Stimulated activated CD4-positive, alpha-beta T cell treated with anti-CD3 and anti-CD28 coated beads, Interleukin-1b, Interleukin-23, amount 100 ng/mL, for 24 hours (primary cell): Measurements from ENCODE around the gene COPS6.

Experiments
- DNase-seq, 4 experiments: peaks; one replicate each; pipeline ENCODE4 v3.0.0-alpha.2; 2020; ENCODE audit warnings: low read depth in 4 of 4, low spot score in 1 of 4

COPS6 gene

DNA sequence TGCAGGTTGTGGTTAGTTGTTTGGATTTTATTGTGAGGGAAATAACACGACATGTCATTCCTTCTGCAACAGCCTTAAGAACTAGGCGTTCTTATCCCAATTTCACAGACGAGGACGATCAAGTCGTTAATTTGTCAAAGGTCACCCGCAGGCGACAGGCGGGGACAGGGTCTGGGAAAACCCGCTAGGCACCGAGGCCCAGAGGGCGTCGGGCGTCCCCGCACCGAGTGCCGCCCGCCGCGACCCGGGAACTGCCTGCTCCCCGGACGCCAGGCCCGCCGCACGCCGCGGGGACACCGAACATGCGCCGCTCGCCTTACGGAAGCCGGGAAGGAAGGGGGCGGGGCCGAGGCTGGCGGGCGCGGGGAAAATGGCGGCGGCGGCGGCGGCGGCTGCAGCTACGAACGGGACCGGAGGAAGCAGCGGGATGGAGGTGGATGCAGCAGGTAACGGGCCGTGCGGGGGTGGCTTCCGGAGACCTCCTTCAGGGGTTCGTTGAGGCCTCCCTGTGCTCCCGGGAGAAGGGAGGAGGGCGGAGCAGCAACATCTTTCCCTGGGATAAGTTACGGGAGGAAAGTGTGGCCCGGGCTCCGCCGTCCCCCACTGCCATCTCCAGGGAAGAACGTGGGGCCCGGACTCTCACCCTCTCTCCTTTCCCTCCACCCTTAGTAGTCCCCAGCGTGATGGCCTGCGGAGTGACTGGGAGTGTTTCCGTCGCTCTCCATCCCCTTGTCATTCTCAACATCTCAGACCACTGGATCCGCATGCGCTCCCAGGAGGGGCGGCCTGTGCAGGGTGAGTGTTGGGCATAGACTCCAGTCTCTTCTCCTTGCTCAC, at the start of gene COPS6:
COPS6 (plus strand) TSS at position 349 of the 837 bp plus-strand sequence; CDS start at position 371, 22 bp downstream.
- DNase-seq = peak; percentile 82 to 88 (median 84)

DNA sequence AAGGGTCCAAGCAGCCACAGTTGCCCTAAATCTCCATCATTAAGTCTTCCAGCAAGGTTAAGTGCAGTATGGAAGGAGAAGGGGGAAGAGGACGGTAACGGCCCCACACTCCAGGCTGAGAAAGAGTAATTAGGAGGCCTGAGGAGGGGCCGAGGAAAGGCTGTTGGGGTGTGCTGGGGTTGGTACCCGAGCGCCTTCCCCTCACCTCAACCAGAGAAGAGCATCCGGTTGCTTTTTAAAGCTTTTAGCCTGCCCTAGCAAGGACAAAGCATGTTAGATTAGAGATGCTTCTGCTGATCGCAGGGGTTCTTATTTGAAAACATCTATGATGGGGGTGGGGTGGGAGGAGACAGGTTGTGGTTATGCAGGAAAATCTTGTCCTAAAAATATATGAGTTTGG, 48.2 kb upstream of the COPS6 start:
- no peak for DNase-seq

DNA sequence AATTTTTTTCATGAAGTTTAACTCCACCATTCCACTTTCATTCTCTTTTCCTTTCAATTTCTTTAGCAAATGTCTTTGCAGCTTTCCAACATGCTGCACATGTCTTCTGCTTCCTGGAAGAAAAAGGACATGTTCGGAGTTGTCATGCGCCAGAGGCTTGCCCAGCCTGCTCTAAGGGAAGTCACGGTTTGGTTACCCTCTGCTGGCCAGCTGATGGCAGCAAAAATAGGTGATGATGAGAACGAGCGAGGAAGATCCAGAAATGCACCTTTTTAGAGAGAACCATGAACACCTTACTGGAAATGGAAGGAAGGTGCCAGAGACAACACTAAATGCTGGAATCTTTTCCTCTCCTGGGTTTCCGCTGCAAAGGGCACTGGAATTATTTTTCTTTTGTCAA, 44.1 kb upstream of the COPS6 start:
- DNase-seq = no peak

DNA sequence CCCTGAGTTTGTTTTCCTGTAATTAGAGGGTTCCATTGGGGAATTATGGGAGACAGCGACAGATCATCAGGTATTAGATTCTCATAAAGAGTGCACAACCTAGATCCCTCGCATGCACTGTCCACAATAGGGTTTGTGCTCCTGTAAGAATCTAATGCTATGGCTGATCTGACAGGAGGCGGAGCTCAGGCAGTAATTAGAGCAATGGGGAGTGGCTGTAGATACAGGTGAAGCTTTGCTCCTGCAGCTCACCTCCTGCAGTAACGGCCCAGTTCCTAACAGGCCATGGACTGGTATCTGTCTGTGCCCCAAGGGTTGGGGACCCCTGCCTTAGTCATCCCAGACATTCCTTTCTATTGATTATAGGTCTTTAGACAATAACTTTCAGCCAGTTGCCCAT, 40.1 kb upstream of the COPS6 start:
- DNase-seq = no peak

DNA sequence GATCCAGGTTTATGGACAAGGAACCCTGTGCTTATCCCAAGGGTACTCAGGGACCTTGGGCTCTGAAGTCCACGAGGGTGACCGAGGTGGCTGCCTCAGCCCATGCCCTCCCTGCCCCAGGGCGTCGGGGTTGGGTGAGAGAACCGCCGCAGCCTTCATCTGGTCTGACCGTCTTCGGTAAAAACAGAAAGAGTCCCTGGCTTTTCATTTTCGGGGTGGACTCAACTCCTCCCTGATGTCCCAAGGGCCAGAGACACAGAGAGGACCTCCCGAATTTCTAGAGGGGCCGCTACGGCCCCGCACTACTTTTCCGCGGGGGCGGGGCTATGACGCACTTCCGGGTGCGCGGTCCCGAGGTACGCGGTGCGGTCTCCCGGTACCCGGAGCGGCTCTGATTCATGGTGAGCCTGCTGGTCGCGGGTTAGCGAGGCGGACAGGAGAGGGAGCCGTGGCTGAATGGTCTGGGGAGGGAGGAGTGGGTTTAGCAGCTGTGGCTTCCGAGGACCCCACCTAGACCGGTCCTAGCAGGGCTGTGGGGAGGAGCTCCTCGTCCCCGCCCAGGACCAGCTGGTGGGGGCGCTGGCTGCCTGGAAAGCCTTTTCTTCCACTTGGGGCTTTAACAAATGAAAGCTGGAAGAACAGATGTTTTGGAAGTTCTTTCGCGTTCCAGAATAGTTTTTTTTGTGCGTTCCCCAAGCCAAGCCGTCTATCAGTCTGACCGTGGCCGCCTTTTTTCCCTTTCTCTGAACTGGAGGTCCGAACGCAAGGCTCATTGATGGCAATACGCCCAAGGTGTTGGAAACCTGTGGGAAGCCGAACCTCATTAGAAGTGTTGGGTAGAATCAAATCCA, 39.1 kb upstream of the COPS6 start, which contains the start of gene ZSCAN21:
ZSCAN21 (plus strand) TSS at position 334 of the 851 bp plus-strand sequence. CDS start 7,233 bp downstream, outside the sequence.
- DNase-seq = peak; percentile 64 to 75 (median 72)

DNA sequence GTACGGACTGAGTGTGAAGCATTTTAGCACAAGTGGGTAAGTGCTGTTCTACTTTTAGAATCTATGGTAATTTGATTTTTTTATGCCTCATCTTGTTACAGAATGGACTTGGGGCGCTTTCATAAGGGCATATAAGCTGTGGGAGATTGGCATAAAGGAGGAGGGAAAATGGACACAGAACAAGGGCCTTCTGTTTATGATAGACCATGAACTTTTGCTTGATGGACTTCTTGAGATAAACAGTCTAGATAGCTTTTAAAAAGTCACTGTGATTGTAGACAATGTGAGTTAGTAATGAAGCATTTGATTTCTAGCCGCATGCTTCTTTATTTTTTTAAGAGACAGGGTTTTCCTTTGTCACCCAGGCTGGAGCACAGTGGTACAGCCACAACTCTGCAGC, 37.2 kb upstream of the COPS6 start:
- DNase-seq = no peak

DNA sequence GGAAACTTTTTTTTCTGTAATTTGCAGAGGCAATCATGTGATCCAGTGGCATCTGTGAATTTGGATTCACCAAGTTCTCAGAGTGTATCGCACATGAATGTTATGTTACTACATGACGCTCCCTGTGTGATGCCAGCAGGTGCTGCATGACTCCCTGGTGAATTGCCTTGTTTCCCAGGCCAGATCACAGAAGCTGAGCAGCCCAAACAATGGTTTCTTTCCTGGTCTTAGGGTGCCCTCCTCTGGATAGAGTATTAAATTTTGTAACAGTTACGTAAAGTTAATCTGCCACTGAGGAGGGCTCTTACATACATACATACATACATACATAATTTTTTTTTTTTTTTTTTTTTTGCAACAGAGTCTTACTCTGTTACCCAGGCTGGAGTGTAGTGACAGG, 35.6 kb upstream of the COPS6 start:
- DNase-seq = no peak

DNA sequence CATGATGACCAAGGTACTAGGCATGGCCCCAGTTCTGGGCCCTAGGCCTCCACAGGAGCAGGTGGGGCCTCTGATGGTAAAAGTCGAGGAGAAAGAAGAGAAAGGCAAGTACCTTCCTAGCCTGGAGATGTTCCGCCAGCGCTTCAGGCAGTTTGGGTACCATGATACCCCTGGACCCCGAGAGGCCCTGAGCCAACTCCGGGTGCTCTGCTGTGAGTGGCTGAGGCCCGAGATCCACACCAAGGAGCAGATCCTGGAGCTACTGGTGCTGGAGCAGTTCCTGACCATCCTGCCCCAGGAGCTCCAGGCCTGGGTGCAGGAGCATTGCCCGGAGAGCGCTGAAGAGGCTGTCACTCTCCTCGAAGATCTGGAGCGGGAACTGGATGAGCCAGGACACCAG, 31.8 kb upstream of the COPS6 start:
- DNase-seq = no peak

DNA sequence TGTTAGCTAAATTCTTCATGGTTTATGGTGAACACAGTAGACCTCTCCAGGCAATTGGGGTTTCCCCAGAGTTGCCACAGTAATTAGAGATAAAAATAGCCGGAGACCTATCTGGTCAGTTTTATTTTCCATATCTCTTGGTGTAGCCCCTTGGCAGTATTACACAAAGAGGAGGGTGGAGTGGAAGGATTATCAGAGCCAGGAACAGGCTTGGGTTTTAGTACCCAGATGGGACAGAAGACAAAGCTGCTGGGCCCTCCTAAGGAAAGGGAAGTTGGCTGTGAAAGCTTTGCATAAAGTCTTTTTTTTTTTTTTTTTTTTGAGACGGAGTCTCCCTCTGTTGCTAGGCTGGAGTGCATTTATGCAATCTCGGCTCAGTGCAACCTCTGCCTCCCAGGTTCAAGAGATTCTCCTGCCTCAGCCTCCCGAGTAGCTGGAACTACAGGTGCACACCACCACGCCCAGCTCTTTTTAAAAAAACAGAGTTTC, 29.5 kb upstream of the COPS6 start:
- DNase-seq = no peak

DNA sequence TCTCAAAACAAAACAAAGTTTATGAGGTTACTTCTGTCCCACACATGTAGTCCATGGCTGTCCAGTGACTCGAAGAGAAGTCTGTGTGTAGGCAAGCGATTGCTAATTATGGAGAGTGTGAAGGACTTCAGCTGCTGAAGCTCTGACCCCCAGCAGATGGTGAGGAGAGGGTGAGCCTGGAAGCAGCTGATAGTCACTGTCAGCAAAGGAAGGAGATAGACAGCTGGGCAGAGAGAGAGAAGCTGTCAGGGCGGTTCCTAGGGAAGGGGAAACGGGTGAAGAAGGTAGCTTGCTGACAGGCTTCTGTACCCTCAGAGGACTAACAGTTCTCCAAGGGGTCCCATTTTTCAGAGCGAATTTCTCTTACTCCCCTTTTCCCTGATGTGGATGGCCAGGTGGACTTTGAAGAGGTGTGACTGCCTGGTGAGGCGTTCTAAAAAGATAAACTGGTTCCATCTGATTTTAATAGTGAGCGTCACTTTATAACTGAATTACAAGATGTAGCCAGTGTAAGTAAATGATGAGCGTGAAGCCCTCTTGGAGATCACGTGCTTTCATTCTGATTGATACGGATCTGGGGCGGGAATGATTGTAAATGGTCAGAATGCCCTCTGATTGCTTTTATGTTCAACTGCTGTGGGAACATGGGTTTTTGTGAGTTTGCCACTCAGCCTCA, 27.1 kb upstream of the COPS6 start:
- DNase-seq = no peak

DNA sequence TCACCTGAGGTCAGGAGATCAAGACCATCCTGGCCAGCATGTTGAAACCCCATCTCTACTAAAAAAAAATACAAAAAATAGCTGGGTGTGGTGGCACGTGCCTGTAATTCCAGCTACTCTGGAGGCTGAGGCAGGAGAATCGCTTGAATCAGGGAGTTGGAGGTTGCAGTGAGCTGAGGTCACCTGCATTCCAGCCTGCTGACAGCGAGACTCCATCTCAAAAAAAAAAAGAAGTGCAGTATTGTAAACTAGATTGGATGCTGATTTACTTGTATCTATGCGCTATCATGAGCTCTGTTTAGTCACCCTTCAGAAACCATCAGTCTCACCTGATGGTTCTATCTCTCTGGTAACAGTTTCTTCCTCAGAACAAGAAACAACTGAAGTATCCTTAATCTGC, 25.4 kb upstream of the COPS6 start:
- DNase-seq = no peak

DNA sequence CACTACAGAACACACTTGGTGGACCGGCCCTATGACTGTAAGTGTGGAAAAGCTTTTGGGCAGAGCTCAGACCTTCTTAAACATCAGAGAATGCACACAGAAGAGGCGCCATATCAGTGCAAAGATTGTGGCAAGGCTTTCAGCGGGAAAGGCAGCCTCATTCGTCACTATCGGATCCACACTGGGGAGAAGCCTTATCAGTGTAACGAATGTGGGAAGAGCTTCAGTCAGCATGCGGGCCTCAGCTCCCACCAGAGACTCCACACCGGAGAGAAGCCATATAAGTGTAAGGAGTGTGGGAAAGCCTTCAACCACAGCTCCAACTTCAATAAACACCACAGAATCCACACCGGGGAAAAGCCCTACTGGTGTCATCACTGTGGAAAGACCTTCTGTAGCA, 24.6 kb upstream of the COPS6 start:
- DNase-seq = no peak

DNA sequence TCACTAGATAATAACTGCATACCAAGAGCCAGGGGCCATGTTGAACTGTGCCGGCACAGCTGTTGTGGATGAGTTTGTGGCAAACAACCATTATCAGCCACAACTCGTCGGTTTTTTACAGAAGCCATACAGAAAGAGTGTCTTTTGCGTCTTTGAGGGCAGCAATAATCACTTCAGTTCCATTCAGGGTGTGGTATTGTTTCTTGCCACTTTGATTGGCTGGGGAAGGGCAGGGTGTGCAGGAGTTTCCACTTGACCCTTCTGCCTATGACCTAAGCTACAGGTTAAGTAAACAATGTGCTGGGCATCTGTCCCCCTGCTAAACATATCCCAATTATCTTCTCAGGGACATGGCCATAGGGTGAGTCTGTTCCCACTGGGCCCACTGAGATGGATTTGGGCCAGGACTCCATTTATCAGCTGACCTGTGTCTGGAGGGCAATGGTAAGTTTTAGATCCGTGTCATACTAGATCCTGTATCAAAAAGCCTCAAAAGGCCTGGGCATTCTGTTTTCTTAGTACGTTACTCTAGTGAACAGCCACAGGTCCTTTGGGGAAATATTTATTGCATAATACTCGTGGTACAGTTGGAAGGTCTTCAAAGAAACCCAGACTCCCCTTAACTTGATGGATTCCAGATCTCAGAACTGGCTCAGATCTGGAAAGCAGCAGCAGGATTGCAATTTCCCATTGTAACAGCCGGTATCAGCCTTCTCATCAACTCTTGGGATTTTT, 23.1 kb upstream of the COPS6 start:
- DNase-seq = no peak

DNA sequence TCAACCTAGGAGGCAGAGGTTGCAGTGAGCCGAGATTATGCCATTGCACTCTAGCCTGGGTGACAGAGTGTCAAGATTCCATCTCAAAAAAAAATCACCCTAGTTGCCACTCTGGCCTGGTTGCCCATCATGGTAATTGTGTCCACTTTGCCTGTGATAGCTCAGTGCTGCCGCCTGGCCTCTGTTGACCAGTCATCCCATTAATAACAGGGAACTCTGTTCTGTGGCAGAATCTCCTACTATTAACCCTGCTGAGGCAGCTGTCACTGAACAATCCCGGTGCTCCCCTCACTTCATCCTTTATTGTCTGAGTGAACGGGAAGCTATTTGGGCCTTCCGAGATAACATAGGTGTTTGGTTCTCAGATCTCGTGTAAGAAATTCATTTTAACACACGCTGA, 21.8 kb upstream of the COPS6 start:
- no peak for DNase-seq

DNA sequence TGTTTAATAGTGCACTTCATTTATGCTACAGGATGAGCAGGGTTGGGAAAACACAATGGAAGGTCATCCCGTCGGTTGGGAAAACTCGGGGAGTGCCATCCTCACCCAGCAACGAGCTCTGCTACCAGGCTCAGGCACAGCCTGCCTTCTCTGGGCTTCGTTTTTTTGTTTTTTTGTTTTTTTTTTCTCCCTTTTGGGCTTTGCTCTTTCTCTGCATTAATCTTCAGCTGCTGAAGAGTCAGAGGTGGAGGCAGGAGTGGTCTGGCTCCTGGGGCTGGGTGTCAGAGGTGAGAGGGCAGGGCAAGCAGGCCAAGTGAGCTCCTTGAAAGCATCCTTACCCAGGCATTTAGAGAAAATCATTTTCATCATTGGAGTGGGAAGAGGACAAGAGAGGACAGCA, 18.8 kb upstream of the COPS6 start:
- DNase-seq = no peak

DNA sequence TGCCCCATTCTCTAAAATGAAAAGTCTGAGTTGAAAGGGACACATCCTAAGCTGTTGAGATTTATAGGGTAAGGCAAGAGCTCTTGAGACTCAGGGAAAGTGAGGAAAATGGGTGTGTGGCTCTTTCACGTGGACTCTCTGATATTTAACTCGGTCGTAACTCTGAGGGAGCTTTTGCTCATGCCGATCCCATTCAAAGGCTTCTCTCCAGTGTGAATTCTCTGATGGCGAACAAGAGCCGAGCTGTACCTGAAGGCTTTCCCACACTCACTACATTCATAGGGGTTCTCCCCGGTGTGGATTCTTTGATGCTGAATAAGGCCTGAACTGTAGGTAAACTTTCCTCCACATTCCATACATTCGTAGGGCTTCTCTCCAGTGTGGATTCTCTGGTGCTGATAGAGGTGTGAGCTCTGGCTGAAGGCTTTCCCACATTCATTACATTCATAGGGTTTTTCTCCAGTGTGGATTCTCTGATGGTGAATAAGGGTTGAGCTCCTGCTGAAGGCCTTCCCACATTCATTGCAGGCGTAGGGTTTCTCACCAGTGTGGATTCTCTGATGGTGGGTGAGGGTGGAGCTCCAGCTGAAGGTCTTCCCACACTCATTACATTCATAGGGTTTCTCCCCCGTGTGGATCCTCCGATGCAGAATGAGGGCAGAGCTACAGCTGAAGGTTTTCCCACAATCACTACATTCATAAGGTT, 17.6 kb upstream of the COPS6 start:
- no peak for DNase-seq

DNA sequence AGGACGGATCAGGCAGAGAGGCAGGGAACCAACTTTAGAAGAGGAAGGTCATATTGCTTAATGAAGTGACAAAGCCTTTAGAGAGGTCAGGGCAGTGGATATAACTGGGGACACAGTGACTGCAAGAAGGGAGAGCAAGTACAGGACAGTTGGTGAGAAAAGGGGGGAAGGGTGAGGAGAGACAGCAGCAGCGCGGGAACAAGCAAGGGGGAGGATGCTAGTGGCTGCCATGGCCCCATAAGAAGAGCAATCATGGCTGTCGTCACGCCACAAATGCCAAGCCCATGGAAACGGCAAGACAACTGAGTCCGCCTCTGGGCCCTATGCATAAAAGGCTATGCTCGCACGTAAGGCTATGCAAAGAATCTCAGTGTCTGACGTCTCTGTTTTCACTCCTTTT, 16.3 kb upstream of the COPS6 start:
- no peak for DNase-seq

DNA sequence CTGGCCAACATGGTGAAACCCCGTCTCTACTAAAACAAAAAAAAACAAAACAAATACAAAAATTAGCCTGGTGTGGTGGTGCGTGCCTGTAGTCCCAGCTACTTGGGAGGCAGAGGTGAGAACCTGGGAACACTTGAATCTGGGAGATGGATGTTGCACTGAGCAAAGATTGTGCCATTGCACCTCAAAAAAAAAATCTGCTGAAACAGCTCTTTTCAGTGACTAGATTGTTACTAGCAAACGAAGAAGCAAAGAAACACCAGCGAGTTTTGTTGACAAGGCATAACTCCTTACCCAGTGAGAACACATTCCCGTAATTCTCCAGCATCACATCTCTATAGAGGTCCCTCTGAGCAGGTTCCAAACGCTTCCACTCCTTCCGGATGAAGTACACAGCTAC, 13.9 kb upstream of the COPS6 start:
- no peak for DNase-seq

DNA sequence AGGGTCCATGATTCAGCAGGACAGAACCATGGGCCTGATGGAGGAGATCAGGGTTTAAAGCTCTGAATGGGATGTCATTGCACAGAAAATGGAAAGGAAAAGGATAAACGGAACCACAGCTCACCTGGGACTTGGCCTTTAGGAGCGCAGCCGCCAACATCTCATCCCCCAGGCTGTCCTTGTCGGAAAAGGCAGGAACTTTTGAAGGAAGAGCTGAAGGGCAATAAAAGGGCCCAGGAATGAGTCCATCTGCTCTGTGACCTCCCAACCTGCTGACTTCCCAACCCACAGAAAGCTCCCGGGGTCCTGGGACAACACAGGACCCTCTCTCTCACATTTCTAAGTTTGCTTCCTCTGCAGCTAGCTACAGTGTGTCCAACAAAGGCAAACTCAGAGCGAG, 13.4 kb upstream of the COPS6 start:
- DNase-seq = no peak

DNA sequence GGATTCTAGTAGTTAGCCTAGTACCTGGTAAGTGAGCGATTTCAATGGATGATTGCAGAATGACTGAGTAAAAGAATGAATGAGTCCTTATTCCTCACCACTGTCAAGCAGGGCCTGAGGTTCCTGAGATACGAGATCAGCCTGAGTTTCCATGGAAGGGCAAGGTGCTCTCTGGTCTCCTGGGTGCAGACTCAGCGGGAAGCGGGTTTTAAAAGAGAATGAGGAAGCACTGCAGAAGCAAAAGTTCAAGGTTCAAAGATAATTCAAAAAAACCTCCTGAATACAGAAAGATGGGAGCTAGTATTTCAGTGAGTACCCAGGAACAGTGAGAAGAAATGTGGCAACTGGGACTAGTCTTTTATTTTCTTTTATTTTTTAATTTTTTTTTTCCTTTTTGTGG, 11.6 kb upstream of the COPS6 start:
- DNase-seq = no peak
